CD1c-positive myeloid dendritic cell (primary cell): ENCODE measurements around the gene SETD1B.

Experiments used
- DNase-seq: peaks from one replicate; pipeline ENCODE4 v3.0.0-alpha.2; 2016; ENCODE audit errors: extremely low spot score

The SETD1B gene

DNA sequence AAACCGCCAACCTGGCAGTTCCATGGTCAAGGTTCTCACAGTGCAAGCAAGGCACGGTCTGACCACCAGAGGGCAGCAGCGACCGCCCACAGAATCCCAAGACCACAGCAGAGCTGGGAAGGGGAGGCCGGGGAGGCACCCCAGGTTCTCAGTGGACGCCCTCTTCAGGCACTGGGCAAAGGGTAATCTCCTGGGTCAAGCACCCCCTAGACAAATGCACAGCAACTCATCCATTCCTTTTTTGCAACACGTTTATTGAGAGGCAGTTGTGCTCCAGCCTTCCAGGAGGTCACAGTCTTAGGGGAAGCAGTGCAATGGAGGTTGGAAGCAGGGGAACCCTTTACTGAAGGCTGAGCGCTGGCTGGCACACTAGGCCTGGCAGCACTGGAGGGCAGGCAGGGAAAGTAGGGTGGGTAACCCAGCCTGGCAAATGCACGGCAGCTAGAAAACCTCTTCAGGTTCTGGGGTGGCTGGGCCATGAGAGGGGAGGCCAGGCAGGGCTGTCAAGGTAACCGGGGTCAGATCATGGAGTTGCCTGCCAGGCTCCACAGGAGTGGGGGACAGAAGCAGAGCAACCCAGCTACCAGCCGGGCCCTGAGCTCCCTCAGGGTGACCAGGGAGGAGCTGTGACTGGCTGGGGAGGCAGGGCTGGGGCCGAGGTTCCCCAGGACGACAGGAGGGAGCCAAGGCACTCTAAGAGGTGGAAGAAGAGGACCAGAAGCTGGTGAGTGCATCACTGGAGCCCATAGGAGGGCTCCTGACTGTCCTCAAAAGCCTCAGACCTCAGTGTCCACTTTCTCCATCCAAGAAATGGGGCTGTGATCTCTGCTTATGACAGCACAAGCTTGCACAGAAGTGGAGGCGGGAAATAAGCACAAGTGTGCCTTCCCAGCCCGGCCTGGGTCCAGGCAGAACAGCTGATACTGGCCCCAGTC, 8.5 kb upstream of the SETD1B start:
- peak; percentile 90 for DNase-seq

DNA sequence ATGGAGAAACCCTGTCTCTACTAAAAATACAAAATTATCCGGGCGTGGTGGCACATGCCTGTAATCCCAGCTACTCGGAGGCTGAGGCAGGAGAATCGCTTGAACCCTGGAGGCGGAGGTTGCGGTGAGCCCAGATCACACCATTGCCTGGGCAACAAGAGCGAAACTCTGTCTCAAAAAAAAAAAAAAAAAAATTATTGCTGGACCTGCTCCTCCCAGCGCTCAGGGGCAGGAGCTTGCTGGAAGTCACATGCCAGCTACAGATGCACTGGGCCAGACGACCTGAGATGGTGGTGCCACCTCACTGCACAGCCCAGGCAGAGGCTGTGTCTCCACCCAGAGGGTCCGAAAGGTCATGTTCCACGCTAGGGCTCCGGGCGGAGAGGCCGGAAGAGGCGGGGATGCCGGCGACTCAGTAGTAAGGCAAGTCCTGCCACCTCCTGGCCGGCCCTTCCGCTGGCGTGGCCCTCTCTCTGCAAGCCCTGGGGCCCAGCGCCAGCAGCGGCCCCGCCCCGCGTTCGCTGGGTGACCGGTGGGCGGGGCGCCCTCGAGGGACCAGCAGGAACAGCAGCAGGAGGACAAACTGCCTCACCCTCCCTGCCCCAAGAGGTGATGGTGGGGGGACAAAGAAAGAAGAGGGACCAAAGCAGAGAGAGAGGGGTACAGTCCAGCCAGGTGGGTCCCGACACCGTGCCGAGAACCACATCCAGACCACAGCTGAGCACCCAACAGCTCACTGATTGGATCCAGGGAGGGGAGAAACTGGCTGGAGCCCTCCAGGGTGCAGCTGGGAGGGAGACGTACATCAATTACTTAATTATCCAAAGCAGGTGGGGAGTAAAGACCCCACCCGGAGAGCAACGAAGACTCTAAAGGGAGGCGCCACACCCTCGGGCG, 6.7 kb upstream of the SETD1B start:
- DNase-seq = peak; percentile 51

DNA sequence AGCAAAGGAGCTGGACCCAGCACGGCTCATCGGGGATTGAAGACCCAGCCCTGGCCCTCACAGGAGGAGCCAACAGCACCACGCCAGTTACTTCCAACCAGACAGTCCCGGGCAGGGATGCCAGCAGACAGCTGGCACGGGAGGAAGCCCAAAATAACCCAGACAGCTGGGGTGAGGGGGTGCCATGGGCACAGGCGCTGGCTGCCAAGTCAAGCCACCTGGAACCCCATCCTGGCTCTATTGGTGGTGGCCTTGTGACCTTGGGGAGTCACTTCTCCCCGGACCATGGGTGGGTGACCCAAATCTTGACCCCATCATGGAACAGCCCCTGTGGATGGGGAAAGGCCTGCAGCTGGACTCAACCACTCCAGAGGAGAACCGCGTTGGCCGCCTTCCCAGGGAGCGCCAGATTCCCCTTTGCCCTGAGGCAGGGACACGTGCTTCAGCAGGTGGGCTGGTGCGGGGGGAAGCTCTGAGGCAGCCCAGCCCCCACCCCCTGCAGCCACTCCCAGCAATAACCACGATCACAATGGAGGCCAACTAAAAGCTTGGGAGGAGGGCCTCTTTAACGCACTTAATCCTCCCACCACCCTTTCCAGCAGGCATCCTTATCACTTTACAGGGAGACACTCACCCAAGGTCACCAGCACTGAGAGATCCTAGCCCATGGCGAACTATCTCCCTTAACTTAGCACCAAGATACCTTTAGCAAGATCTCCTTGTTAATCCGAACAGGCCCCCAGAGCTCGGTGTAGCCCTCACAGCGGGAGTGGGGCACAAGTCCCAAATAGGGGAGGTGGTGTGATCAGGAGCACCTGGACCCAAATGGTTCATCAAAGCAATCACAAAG, 5.6 kb upstream of the SETD1B start:
- no peak for DNase-seq

DNA sequence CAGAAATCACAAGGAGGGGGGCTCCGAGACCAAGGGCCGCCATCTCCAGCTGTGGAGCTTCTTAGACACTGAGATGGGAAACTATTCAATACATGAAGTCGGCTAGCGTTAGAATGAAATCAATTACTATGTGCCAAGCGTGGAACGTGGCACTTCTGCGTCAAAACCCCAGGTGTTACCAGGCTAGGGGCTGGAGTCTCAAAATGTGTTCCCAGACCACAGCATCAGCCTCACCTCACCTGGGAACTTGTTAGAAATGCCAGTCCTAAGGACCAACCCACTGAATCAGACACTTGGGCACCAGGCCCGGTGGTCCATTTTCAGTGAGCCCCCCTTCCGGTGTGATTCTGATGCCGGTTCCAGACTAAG, 5.0 kb upstream of the SETD1B start:
- DNase-seq = no peak

DNA sequence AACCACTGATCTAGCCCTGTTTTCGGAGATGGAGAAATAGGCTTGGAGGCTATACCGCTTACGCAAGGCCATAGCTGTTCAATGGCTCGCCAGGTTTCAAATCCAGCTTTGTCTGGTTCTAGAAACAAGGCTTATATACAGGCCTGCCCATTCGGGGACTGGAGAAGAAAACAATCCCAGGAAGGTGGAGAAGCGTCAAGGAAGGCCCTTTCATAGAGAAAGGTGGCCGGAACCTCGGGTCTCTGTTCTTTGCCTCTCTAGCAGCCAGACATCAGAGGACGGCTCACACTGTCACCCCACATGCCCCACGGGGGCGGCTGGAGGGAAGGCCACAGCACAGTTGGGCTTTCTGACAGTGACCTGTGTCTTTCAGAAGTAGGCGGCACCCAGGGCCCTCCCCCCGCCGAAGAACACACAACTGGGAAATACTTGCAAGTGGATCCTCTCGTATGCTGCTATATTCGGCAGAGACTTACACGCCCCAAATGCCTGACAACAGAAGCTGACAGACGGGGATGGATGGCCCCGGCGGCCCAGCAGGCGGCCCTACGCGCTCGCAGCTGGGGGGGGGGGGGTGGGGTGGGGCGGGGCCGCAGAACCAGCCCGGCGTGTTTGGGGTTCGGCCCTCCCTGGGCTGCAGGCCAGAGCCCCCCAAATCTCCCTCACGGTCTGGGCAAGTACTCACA, 4.5 kb upstream of the SETD1B start:
- DNase-seq = peak; percentile 64

DNA sequence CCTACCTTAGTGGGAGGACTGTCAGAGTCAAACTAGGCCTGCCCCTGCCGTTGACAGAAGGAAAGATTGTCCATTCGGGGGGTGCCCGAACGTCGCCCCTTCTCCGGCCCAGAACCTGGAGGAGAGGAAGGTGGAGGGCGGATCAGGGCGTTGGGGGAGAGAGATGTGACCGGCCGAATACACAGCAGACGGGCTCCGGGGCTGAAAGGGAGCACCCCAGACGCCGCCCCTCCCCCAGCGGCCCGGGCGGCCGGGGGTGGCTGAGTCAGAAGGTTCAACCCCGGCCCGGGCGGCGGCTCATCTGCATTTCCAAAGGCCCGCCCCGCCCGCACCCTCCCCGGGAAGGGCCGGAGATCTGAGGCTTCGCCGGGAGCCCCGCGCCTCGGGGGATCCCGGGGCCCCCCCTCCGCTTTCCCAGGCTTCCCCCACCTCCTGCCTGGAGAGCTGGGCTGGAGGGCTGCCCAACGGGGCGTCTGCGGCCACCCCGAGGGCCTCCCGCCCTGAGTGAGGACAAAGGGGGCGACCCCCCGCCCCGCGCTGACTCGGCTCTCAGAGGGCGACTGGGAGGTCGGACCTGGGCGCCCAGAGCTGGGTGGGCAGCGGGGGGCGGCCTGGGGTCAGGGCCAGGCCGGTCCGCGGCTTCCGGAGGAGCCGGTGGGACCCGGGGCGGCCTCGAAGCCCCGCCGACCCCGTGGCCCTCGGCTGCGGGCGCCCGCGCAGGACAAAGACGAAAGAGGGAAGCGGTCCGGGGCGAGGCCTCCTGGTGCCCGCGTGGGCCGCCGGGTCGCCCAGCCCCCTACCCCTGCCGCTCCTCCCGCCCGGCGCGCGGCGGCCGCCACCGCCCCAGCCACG, 3.7 kb upstream of the SETD1B start:
- peak; percentile 90 for DNase-seq

DNA sequence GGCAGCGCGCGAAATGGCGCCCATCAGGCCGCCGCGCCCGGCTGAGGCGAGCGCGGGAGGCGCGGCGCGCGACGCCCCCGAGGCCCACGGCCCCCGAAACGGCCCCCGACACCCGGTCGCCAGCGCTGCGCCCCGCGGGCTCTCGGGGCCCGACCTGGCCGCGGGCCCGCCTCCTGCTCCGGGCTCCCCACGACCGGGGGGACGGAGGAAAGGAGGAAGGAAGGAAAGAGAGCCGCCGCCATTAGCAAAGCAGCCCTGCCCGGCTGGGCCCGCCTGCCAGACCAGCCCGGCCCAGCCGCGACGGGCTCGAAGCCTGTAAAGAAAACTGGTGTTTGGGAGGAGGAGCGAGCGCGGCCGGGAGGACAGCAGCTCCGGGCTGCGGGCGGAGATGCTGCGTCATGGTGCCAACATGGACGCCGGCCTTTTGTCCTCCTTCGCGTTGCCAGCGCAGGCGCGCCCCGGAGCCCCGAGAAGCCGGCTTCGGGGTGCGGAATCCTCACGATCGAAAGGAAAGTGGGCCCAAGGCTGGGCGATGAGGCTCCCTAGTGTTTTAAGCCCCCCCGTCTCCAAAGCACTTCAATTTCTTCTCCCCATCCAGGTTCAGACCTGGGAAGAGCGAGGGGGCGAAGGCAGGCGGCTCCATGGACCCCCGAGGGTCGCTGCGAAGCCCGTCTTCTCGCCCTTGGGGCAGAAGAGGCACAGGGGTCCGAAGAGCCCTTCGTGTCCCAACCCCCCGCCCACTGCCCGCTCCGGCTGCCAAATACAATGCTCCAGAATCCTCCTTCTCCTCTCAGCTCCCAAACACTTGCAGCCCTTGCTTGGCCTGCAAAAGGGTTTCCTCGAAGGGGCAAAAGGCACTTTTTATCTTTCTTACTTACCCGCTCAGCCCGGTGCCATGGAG, 2.9 kb upstream of the SETD1B start:
- DNase-seq = peak; percentile 80

DNA sequence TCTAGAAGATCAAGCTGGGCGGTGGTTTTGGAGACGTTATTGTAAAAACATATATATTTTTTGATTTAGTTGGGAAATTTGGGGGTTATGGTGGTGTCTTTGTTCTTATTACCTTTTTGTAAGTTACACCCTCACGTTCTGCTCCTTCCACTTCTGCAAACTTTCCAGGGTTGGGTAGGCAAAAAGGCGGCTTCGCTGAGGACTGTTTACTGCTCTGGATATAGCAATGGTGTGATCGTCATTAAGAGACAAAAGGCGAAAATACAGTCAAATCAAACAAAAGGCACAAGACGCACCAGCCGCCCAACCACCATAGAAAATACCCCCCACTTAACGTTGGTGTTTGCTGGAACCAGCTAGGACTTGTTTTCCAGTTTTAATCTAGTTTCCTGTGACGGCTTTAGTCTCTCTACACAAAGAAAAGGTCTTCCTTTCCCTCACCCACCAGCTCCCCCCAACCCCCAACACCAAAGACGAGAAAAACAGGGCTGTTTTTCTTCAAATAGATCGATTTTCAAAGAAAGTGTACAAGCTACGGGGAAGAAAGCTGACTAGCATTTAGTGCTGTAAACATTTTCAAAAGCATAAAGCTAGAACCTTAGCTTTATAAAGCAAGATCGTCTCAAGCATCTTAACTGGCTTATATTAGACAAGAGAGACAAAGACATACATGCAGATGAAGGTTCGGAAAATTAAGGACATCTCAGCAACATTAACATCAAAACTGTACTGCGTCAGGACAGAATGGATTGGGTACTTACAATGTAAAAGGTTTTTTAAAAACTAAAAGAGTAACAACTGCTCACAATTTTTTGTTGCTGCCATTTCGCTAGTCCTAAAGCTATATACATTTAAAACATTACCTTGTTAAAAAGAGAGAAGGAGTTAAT, 2.0 kb upstream of the SETD1B start:
- DNase-seq = peak; percentile 34

DNA sequence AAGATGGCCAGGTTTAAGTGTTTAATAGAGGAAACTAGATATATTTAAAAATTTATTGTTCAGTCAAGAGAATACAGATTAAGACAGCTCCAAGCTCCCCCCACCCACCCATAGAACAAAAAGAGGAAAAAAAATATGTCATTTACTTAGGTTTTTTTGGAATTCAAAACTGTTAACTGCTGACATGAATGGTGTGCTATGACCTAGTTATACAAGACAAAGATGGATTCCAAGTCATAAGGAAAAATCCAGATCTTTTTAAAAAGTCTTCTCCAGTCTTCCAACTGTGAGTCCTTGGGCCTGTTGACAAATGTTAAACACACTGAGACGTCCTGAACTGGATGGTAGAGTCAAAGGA, 1.3 kb upstream of the SETD1B start:
- DNase-seq = no peak

DNA sequence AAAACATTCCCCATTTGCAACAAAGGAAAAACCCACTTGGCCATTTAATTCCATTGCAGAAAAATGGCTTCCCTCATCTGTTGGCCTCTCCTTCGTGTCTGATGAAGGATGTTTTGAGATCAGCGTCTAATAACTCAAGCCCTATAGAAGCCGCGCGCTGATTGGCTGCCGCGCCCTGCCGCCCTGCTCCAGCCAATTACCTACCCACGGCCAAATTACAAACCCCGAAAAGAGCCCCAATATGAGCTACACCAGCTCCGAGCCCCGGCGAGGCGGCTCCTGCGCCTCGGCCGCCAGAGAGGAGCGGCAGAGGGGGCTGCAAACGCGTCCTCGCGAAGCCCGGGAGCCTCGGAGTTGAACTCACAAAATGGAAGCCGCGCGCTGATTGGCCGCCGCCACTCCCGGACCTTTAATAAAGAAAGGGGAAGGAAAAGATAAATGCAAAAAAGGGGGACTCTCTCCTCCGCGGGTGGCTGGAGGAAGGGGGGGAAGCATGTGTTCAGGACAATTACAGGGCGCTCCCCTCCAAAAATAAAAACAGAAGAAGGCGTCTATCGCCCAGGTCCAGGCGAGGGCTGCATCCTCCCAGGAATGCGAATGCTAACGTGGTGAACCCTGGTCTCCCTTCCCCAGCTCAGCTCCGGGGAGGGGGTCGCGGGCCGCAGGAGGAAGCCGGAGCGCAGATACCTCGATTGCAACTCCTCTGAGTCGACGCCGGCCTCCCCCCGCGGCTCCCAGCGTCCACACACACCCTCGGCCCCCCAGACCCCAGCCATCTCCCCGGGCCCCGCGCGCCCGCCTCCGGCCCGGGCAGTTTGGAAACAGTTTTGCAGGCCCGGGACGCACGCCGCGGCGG, 738 bp upstream of the SETD1B start:
- DNase-seq = peak; percentile 96

DNA sequence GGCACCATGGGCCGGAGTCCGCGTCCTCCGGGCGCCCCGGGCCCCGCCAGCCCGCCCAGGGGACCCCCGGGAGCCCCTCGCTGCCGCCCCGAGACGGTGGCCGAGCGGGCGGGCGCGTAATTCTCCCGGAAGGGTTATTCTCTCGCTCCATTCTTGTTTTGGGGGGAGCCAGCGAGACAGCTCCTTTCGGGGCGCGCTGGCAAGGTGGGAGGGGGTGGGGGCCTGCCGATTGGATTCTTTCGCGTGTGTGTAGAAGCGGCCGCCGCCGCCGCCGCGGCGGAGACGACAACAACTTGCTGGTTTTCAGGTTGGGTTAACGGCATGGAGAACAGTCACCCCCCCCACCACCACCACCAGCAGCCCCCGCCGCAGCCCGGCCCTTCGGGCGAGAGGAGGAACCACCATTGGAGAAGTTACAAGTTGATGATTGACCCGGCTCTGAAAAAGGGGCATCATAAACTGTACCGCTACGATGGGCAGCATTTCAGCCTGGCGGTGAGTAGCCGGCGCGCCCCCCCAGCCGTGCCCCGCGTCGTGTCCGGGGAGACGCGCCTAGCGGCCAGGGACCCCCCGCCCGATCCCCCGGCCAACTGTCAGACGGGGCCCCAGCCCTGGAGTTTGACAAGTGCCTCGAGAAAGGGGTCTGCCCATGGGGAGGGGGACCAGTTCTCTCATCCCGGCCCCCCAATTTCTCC, 755 bp downstream of the SETD1B start:
- peak; percentile 66 for DNase-seq

DNA sequence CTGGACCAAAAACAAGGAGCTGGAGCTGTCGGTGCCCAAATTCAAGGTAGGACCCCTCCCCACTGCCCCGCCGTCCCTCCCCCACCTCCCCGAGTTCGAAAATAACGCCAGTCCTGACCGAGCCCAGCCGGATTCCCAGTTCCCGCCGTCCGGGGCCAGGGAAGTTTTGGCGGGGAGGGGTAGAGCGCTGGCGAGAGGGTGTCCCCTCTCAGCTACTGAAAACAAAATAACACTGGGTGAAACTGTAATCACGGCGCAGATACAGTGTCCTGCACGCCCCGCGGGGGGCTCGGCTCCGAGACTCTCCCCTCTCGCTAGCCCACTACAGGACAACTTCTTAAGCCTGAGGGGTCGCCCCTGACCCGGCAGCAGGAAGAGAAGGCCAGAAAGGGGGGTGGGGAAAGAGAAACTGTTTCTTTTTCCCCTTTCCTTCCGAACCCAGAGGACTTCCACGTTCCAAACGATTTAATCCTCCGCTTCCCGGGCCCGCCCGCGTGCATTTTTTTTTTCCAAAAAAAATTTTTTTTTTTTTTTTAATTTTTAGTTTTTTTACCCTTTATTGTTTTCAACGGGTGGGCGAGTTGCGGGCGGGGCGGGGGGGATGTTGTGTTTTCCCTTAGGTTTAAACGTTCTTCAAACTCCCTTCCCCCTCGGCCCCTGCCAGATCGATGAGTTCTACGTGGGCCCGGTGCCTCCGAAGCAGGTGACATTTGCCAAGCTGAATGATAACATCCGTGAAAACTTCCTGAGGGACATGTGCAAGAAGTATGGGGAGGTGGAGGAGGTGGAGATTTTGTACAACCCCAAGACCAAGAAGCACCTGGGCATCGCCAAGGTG, 1.6 kb downstream of the SETD1B start:
- no peak for DNase-seq

DNA sequence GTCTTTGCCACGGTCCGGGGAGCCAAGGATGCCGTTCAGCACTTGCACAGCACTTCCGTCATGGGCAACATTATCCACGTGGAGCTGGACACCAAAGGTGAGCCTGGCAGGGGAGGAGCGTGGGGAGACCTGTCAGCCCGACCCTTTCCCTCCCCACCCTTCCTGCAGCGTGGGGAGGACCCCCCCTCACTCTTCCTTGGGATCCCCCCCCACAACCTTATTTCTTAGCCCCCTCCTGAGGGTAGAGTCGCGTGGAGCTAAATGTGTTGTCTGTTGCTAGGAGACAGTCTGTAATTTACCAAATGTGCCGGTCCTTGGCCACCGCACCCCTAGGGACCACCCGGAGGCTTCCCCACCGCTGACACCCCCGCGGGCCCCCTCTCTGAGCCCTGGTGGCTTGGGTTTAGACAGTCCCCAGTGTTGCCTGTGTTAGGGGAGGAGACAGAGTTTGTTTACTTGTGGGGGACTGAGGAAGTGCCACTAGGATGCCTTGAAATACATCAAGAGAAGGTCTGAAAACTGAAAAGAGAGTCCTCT, 2.3 kb downstream of the SETD1B start:
- peak; percentile 23 for DNase-seq

DNA sequence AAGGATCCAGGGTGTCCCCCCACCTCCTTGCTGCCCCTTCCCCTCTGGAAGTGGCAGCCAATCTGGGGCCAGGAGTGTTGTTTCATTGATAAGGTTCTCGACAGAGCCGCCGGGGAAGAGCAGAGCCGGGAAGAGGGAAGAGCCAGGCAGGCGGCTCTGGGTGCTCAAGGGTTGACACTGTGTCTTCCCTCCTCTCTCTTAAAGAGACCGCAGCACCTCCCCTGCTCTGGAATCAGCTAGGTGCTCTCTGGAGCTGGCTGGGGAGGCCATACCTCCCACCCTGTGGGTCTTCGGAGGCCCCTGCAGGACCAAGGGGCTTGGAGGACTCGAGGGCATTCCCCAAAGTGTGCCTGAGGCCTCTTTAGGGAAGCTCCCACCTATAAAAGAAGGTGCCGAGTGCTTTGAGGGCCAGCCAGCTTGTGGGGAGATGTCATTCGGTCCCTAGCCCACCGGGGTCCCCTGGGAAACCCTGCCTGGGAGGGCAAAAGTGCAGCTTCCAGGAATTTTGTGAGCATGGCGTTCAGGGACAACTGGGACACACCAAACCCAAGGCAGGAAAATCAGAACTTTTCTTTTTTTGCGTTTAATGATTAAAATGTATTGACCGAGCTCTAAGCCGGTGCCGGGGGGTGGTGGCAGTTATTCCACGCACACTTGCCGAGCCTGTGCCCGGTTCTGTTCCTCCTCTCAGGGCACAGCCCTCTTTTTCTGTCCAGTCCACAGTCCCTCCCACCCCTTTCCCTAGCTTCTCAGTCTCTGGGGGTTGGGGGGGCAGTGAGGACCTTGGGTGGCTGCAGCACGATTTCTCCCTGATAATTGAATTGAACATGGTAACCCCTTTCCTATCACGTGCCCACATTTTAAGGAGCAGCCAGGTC, 3.0 kb downstream of the SETD1B start:
- no peak for DNase-seq
